HCT116 (cell line): ENCODE results near the gene MON2. TPM values are rescaled to one million over a fixed set of nuclear protein-coding genes. Genes with fewer than 3 reads are reported as not detected.

Experiments used
- ATAC-seq: fragments of 200-7000 bp; cut with Tn5 transposase; 2 replicates; pipeline ENCODE4 v1.9.1; 2020; ENCODE audit warnings: mild to moderate bottlenecking, moderate library complexity
- BruUV-seq: library from RNA; stranded (reverse); fragments of 400-500 nt; replicated peaks from 2 replicates; lab custom pipeline; 2021; lab: Mats Ljungman, UMichigan
- CTCF ChIA-PET: fragments of 300-600 bp; sonication (Branson Sonifier 250); formaldehyde crosslinking; loops from one replicate; lab custom pipeline; 2021; ENCODE audit warnings: antibody characterized with exemption; lab: Charles Lee
- POLR2A ChIA-PET: fragments of 300-600, 350-600 bp; sonication (Branson Sonifier 250); formaldehyde crosslinking; loops from one replicate; lab custom pipeline; 2021; ENCODE audit warnings: antibody characterized with exemption; lab: Charles Lee
- RAD21 ChIA-PET, 2 experiments: fragments of 300-600 bp; sonication (Branson Sonifier 250); formaldehyde crosslinking; loops; one replicate each; lab custom pipeline; 2023; ENCODE audit warnings: low total read pairs in 2 of 2; ENCODE audit not compliant: uncharacterized antibody in 2 of 2, unreplicated experiment in 2 of 2, low non-redundant PET in 1 of 2; lab: Charles Lee
- DNase-seq: peaks from one replicate; pipeline ENCODE4 v3.0.0-alpha.2; 2010; ENCODE audit warnings: low read depth, low spot score
- H2AFZ ChIP-seq: fragments of 200-600 bp; shearing (Covaris generic), sonication (generic); 2 replicates; pipeline ENCODE4 v1.6.1; 2017; ENCODE audit warnings: low read depth, mixed run types, mixed read lengths, antibody characterized with exemption, low read length; ENCODE audit not compliant: poor library complexity, severe bottlenecking
- H3K27ac ChIP-seq: 2 replicates; pipeline ENCODE4 v1.5.1; 2012; ENCODE audit warnings: low read depth, low read length
- H3K27me3 ChIP-seq: fragments of 200-600 bp; sonication (generic); 2 replicates; pipeline ENCODE4 v1.6.1; 2016; ENCODE audit warnings: mixed run types, low read length, mixed read lengths; ENCODE audit not compliant: insufficient read depth
- H3K36me3 ChIP-seq, 2 experiments: fragments of 200-500 bp in 1 of 2; fragments of 200-600 bp in 1 of 2; sonication (Bioruptor generic) in 1 of 2; sonication (generic) in 1 of 2; 2 replicates each; pipeline versions ENCODE4 v1.5.1 to v1.6.1; 2014 to 2016; ENCODE audit warnings: low read length in 2 of 2, inconsistent platforms in 1 of 2, mixed read lengths in 1 of 2, mixed run types in 1 of 2; ENCODE audit not compliant: insufficient read depth in 2 of 2, control insufficient read depth in 1 of 2
- H3K4me1 ChIP-seq, 2 experiments: fragments of 200-600 bp in 1 of 2; sonication (generic) in 1 of 2; 2 replicates each; pipeline versions ENCODE4 v1.5.1 to v1.6.1; 2012 to 2017; ENCODE audit warnings: low read length in 2 of 2, inconsistent platforms in 1 of 2, mild to moderate bottlenecking in 1 of 2, mixed read lengths in 1 of 2, mixed run types in 1 of 2, moderate library complexity in 1 of 2; ENCODE audit not compliant: insufficient read depth in 2 of 2, control insufficient read depth in 1 of 2
- H3K4me2 ChIP-seq: fragments of 200-600 bp; sonication (generic); 2 replicates; pipeline ENCODE4 v1.6.1; 2017; ENCODE audit warnings: mixed run types, low read length, mixed read lengths
- H3K4me3 ChIP-seq, 2 experiments: fragments of 200-600 bp in 1 of 2; sonication (generic) in 1 of 2; replicated peaks in 1 of 2; 2 replicates each; pipeline ENCODE4 v1.5.1; 2011 to 2016; ENCODE audit warnings: low read length in 2 of 2, control low read depth in 1 of 2, low read depth in 1 of 2, mild to moderate bottlenecking in 1 of 2, mixed read lengths in 1 of 2, mixed run types in 1 of 2
- H3K79me2 ChIP-seq: fragments of 200-600 bp; sonication (generic); 2 replicates; pipeline ENCODE4 v1.6.1; 2017; ENCODE audit warnings: mild to moderate bottlenecking, mixed run types, low read length, moderate library complexity, mixed read lengths; ENCODE audit not compliant: insufficient read depth
- H3K9ac ChIP-seq: fragments of 200-600 bp; sonication (generic); 2 replicates; pipeline ENCODE4 v1.6.1; 2016; ENCODE audit warnings: low read length, mixed read lengths
- H3K9me2 ChIP-seq: fragments of 200-600 bp; sonication (generic), shearing (Covaris generic); 2 replicates; pipeline ENCODE4 v1.6.1; 2017; ENCODE audit warnings: mixed run types, mild to moderate bottlenecking, moderate library complexity; ENCODE audit not compliant: insufficient read depth
- H3K9me3 ChIP-seq, 2 experiments: fragments of 200-500 bp in 1 of 2; fragments of 200-600 bp in 1 of 2; sonication (Bioruptor generic) in 1 of 2; sonication (generic) in 1 of 2; 2 replicates each; pipeline ENCODE4 v1.6.1; 2014 to 2017; ENCODE audit warnings: low read length in 2 of 2, mixed read lengths in 2 of 2, inconsistent platforms in 1 of 2, low read depth in 1 of 2, mild to moderate bottlenecking in 1 of 2, mixed run types in 1 of 2, moderate library complexity in 1 of 2; ENCODE audit not compliant: control insufficient read depth in 1 of 2, insufficient read depth in 1 of 2
- H4K20me1 ChIP-seq: fragments of 200-600 bp; sonication (generic), shearing (Covaris generic); 2 replicates; pipeline ENCODE4 v1.6.1; 2017; ENCODE audit warnings: mixed run types, mild to moderate bottlenecking, moderate library complexity; ENCODE audit not compliant: insufficient read depth
- ATF3 ChIP-seq: IDR thresholded peaks from 2 replicates; pipeline ENCODE4 v1.6.1; 2012
- CBX3 ChIP-seq: IDR thresholded peaks from 2 replicates; pipeline ENCODE4 v1.6.1; 2012; ENCODE audit warnings: low read depth
- CEBPB ChIP-seq: IDR thresholded peaks from 2 replicates; pipeline ENCODE4 v1.6.1; 2012; ENCODE audit warnings: low read depth
- EGR1 ChIP-seq: IDR thresholded peaks from 2 replicates; pipeline ENCODE4 v1.6.1; 2012; ENCODE audit warnings: low read depth
- ELF1 ChIP-seq: IDR thresholded peaks from 2 replicates; pipeline ENCODE4 v1.6.1; 2012; ENCODE audit warnings: low read depth, borderline replicate concordance
- EZH2 ChIP-seq: fragments of 200-600 bp; sonication (generic); IDR thresholded peaks from 2 replicates; pipeline ENCODE4 v1.6.1; 2017; ENCODE audit warnings: antibody characterized with exemption, mixed run types
- JUND ChIP-seq: IDR thresholded peaks from 2 replicates; pipeline ENCODE4 v1.6.1; 2012
- POLR2AphosphoS5 ChIP-seq: IDR thresholded peaks from 2 replicates; pipeline ENCODE4 v1.6.1; 2011; ENCODE audit warnings: mild to moderate bottlenecking, low read depth, low read length, moderate library complexity
- RAD21 ChIP-seq: IDR thresholded peaks from 2 replicates; pipeline ENCODE4 v1.6.1; 2012; ENCODE audit warnings: low read depth, mild to moderate bottlenecking
- REST ChIP-seq: IDR thresholded peaks from 2 replicates; pipeline ENCODE4 v1.6.1; 2012; ENCODE audit warnings: low read depth
- SIN3A ChIP-seq: IDR thresholded peaks from 2 replicates; pipeline ENCODE4 v1.6.1; 2012; ENCODE audit warnings: low read depth
- SP1 ChIP-seq: IDR thresholded peaks from 2 replicates; pipeline ENCODE4 v1.6.1; 2012; ENCODE audit warnings: low read depth
- SRF ChIP-seq: IDR thresholded peaks from 2 replicates; pipeline ENCODE4 v1.6.1; 2012; ENCODE audit warnings: low read depth
- TCF7L2 ChIP-seq: IDR thresholded peaks from 2 replicates; pipeline ENCODE4 v1.7.0; 2011; ENCODE audit warnings: borderline replicate concordance, inconsistent platforms; ENCODE audit not compliant: insufficient read depth, insufficient read length; ENCODE audit errors: extremely low read depth
- YY1 ChIP-seq: IDR thresholded peaks from 2 replicates; pipeline ENCODE4 v1.6.1; 2011; ENCODE audit warnings: low read length, low read depth, moderate library complexity, mild to moderate bottlenecking; ENCODE audit not compliant: insufficient replicate concordance; ENCODE audit errors: extremely low read depth
- ZFX ChIP-seq: fragments of 450-650 bp; IDR thresholded peaks from 2 replicates; pipeline ENCODE4 v1.6.1; 2017
- ZNF274 ChIP-seq: fragments of 200-500 bp; sonication (Bioruptor generic); IDR thresholded peaks from 2 replicates; pipeline ENCODE4 v1.6.1; 2014; ENCODE audit warnings: mild to moderate bottlenecking, low read depth, low read length, inconsistent platforms
- intact Hi-C: fragments of 100-400 bp; cut with micrococcal nuclease; formaldehyde crosslinking; loops from 2 replicates; pipeline ENCODE4 v1.10.0; 2022
- total RNA-seq: library from RNA; stranded (reverse); gene quantifications from one replicate; pipeline ENCODE4 v1.2.1, GENCODE V29; 2021; ENCODE audit not compliant: unreplicated experiment
- TF ChIP-seq, protein P1 (sequence below), 3 experiments: fragments of 200-600 bp in 1 of 3; sonication (generic) in 1 of 3; IDR thresholded peaks in 2 of 3; conservative IDR thresholded peaks in 1 of 3; 2 replicates each; pipeline ENCODE4 v1.5.1; 2012 to 2017; ENCODE audit warnings: low read depth in 2 of 3, low read length in 2 of 3, antibody characterized with exemption in 1 of 3, borderline replicate concordance in 1 of 3, control low read depth in 1 of 3, mild to moderate bottlenecking in 1 of 3, mixed read lengths in 1 of 3, mixed run types in 1 of 3, moderate library complexity in 1 of 3; ENCODE audit not compliant: insufficient read depth in 1 of 3

Gene MON2
- total RNA-seq, 1 experiment from 2014 or later: 30.7 TPM

DNA sequence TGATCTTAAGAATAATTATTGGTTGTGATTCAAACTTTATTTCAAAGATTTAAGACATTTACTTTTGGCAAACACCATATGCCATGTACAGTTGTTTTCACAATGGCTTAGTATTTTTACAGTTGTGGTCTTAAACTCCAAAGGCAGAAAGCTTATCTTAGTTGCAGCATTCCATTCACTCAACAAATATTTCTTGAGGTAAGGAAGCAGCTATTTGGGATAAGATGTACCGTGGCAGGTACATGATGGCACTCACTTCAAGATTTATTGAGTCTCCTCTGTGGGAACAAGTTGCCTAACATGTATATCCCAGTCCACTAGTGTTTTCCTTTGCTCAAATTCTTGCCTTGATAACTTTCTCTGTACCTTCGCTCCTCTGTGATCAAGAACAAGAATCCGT is 8.0 kb upstream of the MON2 start:
- Histone ChIP-seq H3K9ac (no peak overlapping the region), H3K79me2 (no peaks in the 10 kb centered on the region), H3K36me3 (no peaks in the 10 kb centered on the region), H3K27me3 (no peaks in the 10 kb centered on the region), H3K9me3 (no peaks in the 10 kb centered on the region; a peak in 1 of 4 replicates), H3K4me3 (no peak overlapping the region), H3K27ac (no peak overlapping the region), H3K4me2 (no peak overlapping the region), H3K9me2 (no peaks in the 10 kb centered on the region), H3K4me1 (no peaks in the 10 kb centered on the region), H2AFZ (no peak overlapping the region), H4K20me1 (no peaks in the 10 kb centered on the region)
- TF ChIP-seq POLR2AphosphoS5 (no peak), CBX3 (no peak), ELF1 (no peak), REST (no peak), EZH2 (no peak), JUND (no peak), SIN3A (no peak), SP1 (no peak), SRF (no peak), CEBPB (no peak), ZNF274 (no peak), YY1 (no peak), RAD21 (no peak), TCF7L2 (no peak), EGR1 (no peak), ZFX (no peak), ATF3 (no peak)
- TF ChIP-seq, protein P1, sequence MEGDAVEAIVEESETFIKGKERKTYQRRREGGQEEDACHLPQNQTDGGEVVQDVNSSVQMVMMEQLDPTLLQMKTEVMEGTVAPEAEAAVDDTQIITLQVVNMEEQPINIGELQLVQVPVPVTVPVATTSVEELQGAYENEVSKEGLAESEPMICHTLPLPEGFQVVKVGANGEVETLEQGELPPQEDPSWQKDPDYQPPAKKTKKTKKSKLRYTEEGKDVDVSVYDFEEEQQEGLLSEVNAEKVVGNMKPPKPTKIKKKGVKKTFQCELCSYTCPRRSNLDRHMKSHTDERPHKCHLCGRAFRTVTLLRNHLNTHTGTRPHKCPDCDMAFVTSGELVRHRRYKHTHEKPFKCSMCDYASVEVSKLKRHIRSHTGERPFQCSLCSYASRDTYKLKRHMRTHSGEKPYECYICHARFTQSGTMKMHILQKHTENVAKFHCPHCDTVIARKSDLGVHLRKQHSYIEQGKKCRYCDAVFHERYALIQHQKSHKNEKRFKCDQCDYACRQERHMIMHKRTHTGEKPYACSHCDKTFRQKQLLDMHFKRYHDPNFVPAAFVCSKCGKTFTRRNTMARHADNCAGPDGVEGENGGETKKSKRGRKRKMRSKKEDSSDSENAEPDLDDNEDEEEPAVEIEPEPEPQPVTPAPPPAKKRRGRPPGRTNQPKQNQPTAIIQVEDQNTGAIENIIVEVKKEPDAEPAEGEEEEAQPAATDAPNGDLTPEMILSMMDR (IDR thresholded peaks at IDR 0.05 in 2 of 3, conservative IDR thresholded peaks at IDR 0.05 in 1 of 3; ENCODE audit: borderline replicate concordance in 1 of 3, insufficient read depth in 1 of 3, low read depth in 2 of 3, low read length in 2 of 3): no peak
- POLR2A ChIA-PET: no interaction called here
- RAD21 ChIA-PET: no interaction called here
- intact Hi-C loops: no loop called here
- ATAC-seq: no peak
- CTCF ChIA-PET: no interaction called here
- DNase-seq: no peak
- BruUV-seq: no TSS peak
